ENCODE measurements around the gene HIVEP1.

Gene HIVEP1

GRCh38 chr6:11977193-11977592 lies 34.9 kb upstream of the HIVEP1 start:
- no peaks in the 10 kb centered on the region for H3K9me3 ChIP-seq (ENCODE audit: control insufficient read depth, insufficient read depth, low read depth, low read length)
- H3K4me3 ChIP-seq (ENCODE audit: low read depth, low read length) = no peak overlapping the region
- no peaks in the 10 kb centered on the region for H3K4me1 ChIP-seq (ENCODE audit: control insufficient read depth, insufficient read depth, low read length)
- TF ChIP-seq ZNF626 (tag by site-specific recombination; IDR thresholded peaks at IDR 0.05) = no peak
- POLR2A ChIA-PET = no interaction called here
- no peaks in the 10 kb centered on the region for H3K36me3 ChIP-seq (ENCODE audit: control insufficient read depth in 2 of 2, insufficient read depth in 1 of 2, low read length in 2 of 2)
- H3K27ac ChIP-seq (ENCODE audit: extremely low read depth, low read depth, low read length) = no peak overlapping the region
- CTCF ChIA-PET = no interaction called here

- TF ChIP-seq ZEB2 (tag by site-specific recombination; IDR thresholded peaks at IDR 0.05) = no peak
- TF ChIP-seq ZNF280C (tag by site-specific recombination; IDR thresholded peaks at IDR 0.05) = no peak
- no peak for TF ChIP-seq ZNF174 (tag by site-specific recombination; IDR thresholded peaks at IDR 0.05)
- no peak for TF ChIP-seq ZNF266 (tag by site-specific recombination; IDR thresholded peaks at IDR 0.05; ENCODE audit: low read depth)
- TF ChIP-seq ZNF785 (tag by site-specific recombination; IDR thresholded peaks at IDR 0.05) = no peak
- no peak for TF ChIP-seq MZF1 (tag by site-specific recombination; IDR thresholded peaks at IDR 0.05; ENCODE audit: borderline replicate concordance)
- TF ChIP-seq ZNF549 (tag by site-specific recombination; IDR thresholded peaks at IDR 0.05) = no peak
- no peak for TF ChIP-seq KLF16 (tag by site-specific recombination; IDR thresholded peaks at IDR 0.05)
- TF ChIP-seq ZBTB6 (tag by site-specific recombination; IDR thresholded peaks at IDR 0.05) = no peak
- TF ChIP-seq ZBTB26 (tag by site-specific recombination; optimal IDR thresholded peaks at IDR 0.05) = no peak
- no peak for TF ChIP-seq KLF17 (tag by site-specific recombination; IDR thresholded peaks at IDR 0.05)
- no peak for TF ChIP-seq ZNF26 (tag by site-specific recombination; IDR thresholded peaks at IDR 0.05)
- no peak for TF ChIP-seq ZNF776 (tag by site-specific recombination; IDR thresholded peaks at IDR 0.05; ENCODE audit: borderline replicate concordance)
- TF ChIP-seq ZNF394 (tag by site-specific recombination; IDR thresholded peaks at IDR 0.05; ENCODE audit: borderline replicate concordance) = no peak
- no peak for TF ChIP-seq ZBTB1 (tag by site-specific recombination; IDR thresholded peaks at IDR 0.05)
- no peak for TF ChIP-seq ZNF521 (tag by site-specific recombination; IDR thresholded peaks at IDR 0.05)
- no peak for TF ChIP-seq ZNF692 (tag by site-specific recombination; IDR thresholded peaks at IDR 0.05)
- no peak for TF ChIP-seq ZNF555 (tag by site-specific recombination; conservative IDR thresholded peaks at IDR 0.05)
- TF ChIP-seq ZNF354C (tag by site-specific recombination; IDR thresholded peaks at IDR 0.05; ENCODE audit: borderline replicate concordance, low read depth) = no peak
- H3K9me3 ChIP-seq (ENCODE audit: control insufficient read depth, insufficient read depth, low read depth, low read length) = no peaks in the 10 kb centered on the region
- no peaks in the 10 kb centered on the region for H3K36me3 ChIP-seq (ENCODE audit: control insufficient read depth in 2 of 2, insufficient read depth in 1 of 2, low read length in 2 of 2)
- no peaks in the 10 kb centered on the region for H3K4me1 ChIP-seq (ENCODE audit: control insufficient read depth, insufficient read depth, low read length)
- CTCF ChIA-PET = no interaction called here
- POLR2A ChIA-PET = no interaction called here
- H3K4me3 ChIP-seq (ENCODE audit: low read depth, low read length) = no peak overlapping the region
- H3K27ac ChIP-seq (ENCODE audit: extremely low read depth, low read depth, low read length) = no peak overlapping the region
Measured at GRCh38 chr6:11977738-11978137, 34.4 kb upstream of the HIVEP1 start.

All from HEK293 (cell line).